Ovary (tissue), 3 donors: ENCODE measurements around the gene EXOC2.

Experiments used
- EP300 ChIP-seq: sonication (generic); formaldehyde crosslinking; IDR thresholded peaks from one replicate; pipeline ENCODE4 v1.6.1; 2017; ENCODE audit warnings: antibody characterized with exemption
- TF ChIP-seq, protein P1 (sequence below), 3 donors: fragments of 450-650 bp in 2 of 3; fragments of 200-600 bp in 1 of 3; IDR thresholded peaks; one replicate each; pipeline versions ENCODE4 v1.5.1 to v1.8.0; 2016 to 2022; ENCODE audit warnings: antibody characterized with exemption in 3 of 3, mild to moderate bottlenecking in 1 of 3
- donor health status: DM: no; HTN: no; CAD: no.

DNA sequence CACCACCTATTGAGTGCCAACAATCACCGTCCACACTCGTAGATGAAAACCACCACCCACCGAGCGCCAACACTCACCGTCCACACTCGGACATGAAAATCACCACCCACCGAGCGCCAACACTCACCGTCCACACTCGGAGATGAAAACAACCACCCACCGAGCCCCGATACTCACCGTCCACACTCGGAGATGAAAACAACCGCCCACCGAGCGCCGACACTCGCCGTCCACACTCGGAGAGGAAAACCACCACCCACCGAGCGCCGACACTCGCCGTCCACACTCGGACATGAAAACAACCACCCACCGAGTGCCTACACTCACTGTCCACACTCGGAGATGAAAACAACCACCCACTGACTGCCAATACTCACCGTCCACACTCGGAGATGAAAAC, 172.1 kb downstream of the EXOC2 start:
- TF ChIP-seq, protein P1, sequence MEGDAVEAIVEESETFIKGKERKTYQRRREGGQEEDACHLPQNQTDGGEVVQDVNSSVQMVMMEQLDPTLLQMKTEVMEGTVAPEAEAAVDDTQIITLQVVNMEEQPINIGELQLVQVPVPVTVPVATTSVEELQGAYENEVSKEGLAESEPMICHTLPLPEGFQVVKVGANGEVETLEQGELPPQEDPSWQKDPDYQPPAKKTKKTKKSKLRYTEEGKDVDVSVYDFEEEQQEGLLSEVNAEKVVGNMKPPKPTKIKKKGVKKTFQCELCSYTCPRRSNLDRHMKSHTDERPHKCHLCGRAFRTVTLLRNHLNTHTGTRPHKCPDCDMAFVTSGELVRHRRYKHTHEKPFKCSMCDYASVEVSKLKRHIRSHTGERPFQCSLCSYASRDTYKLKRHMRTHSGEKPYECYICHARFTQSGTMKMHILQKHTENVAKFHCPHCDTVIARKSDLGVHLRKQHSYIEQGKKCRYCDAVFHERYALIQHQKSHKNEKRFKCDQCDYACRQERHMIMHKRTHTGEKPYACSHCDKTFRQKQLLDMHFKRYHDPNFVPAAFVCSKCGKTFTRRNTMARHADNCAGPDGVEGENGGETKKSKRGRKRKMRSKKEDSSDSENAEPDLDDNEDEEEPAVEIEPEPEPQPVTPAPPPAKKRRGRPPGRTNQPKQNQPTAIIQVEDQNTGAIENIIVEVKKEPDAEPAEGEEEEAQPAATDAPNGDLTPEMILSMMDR (IDR thresholded peaks at IDR 0.05): no peak
- no peak for TF ChIP-seq EP300
